Retinal pigment epithelial cell (primary cell): ENCODE results near the gene TMEM161A.
"Not testable (repeated sequence)": the region's sequence is repeated elsewhere in the genome, so short reads cannot be mapped to it uniquely, and the experiment has no call there.

ENCODE experiments used
- DNase-seq: peaks from one replicate; pipeline ENCODE4 v3.0.0-alpha.2; 2010; ENCODE audit warnings: low read depth
- H3K4me3 ChIP-seq: 2 replicates; pipeline ENCODE4 v1.5.1; 2011; ENCODE audit warnings: mild to moderate bottlenecking, low read length, control low read depth, moderate library complexity
- TF ChIP-seq, protein P1 (sequence below): conservative IDR thresholded peaks from 2 replicates; pipeline ENCODE4 v1.5.1; 2011; ENCODE audit warnings: low read depth, low read length, control low read depth, inconsistent platforms

TMEM161A gene

DNA sequence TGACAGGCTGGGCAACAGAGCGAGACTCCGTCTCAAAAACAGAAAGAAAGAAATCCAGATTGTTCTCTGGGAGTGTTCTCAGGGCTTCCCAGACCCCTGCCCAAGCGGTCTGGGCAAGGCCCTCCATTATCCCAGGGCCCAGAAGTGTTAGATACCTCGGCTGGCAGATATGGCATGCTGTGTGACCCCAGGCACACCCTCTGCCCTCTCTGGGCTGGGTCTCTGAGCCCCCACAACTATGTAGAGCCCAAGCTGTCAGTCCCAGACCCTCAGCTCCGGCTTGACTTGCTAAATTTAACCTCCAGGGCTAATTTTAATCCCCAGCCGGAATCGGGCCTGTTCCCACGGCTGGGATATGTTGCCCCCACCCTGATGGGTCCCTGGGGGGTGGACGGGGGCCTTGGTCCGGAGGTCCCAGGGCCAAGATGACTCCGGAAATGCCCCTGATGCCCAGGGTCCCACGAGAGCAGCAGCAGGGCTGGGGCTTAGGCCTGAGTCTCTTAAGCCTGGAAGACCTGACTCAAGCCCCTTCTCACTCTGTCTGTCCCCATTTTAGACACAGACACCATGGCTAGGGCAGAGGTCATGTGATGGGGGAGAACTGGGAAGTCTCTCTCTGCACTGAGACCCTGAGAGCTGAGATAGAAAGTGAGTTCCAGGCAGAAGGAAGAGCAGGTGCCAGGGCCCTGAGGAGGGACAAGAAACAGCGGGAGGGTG is 14.5 kb upstream of the TMEM161A start:
- TF ChIP-seq, protein P1, sequence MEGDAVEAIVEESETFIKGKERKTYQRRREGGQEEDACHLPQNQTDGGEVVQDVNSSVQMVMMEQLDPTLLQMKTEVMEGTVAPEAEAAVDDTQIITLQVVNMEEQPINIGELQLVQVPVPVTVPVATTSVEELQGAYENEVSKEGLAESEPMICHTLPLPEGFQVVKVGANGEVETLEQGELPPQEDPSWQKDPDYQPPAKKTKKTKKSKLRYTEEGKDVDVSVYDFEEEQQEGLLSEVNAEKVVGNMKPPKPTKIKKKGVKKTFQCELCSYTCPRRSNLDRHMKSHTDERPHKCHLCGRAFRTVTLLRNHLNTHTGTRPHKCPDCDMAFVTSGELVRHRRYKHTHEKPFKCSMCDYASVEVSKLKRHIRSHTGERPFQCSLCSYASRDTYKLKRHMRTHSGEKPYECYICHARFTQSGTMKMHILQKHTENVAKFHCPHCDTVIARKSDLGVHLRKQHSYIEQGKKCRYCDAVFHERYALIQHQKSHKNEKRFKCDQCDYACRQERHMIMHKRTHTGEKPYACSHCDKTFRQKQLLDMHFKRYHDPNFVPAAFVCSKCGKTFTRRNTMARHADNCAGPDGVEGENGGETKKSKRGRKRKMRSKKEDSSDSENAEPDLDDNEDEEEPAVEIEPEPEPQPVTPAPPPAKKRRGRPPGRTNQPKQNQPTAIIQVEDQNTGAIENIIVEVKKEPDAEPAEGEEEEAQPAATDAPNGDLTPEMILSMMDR: no peak
- no peak overlapping the region for H3K4me3 ChIP-seq
- no peak for DNase-seq

DNA sequence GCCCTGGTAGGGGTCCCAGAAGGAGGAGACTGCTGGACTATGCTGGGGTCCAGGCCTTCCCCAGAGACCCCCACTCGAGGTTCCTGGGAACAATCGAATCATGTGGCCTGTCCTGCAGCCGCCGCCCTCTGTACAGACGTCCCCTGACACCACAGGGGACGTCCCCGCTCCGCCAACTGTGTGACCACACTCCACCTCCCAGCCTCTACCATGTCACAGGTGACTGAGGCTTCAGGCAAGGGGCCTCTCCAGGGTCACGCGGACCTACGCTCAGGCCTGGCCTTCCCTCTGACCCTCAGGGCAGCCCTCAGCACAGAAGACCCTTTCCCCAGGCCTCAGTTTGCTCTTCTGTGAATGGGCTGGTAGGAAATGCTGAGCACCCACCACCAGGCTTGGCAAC is 13.1 kb upstream of the TMEM161A start:
- TF ChIP-seq, protein P1: no peak
- DNase-seq: no peak

DNA sequence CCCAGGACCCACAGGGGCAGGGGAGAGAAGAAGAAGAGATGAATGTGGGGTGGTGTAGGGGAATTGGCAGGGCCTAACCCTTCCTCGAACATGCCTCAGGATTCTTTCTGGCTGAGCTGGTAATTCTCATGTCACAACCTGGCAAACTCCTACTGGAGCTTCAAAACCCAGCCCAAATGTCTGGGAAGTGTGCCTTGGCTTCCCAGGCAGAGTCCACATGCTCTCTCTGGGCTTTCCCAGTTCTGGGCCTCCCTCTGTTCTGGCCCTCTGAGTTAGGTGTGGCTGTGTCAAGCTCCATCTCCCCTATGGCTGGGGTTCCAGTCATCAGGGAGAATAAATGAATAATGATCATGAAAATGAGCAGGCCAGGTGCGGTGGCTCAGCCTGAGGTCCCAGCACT is 11.2 kb upstream of the TMEM161A start:
- no peak for DNase-seq

More for the DNA sequence above, 13.1 kb upstream of the TMEM161A start:
- H3K4me3 ChIP-seq: no peak overlapping the region

DNA sequence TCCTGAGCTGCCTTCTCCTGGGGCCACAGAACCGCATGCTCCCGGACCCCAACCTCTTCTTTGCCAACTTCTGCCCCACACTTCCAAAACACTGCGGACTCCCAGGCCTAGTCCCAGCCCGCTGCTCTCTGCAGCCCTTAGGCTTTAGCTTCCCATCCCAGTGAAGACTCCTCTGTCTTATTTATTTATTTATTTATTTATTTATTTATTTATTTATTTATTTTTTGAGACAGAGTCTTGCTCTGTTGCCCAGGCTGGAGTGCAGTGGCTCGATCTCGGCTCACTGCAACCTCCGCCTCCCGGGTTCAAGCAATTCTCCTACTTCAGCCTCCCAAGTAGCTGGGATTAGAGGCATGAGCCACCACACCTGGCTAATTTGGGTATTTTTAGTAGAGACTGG is 10.2 kb upstream of the TMEM161A start:
- not testable (repeated sequence) for DNase-seq, H3K4me3 ChIP-seq

More for the DNA sequence above, 11.2 kb upstream of the TMEM161A start:
- H3K4me3 ChIP-seq: no peak overlapping the region
- TF ChIP-seq, protein P1: no peak

DNA sequence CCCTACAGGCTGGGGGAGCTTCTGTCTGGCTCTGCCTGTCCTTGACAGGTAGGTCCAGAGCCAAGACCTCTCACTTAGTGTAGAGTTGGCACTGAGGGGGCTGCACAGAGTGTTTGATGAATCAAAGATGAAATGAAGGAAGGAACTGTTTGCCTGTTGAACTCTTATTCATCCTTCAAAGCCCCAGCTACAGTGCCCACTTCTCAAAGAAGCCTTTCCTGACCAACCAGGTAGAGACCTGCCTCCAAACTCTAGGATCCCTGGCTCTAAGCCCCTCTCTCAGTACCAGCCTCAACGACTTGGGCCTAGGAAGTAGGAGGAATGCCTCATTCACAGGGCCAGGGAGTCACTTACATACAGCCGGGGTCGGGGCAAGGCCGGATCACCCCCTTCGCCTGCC is 9.1 kb upstream of the TMEM161A start:
- H3K4me3 ChIP-seq: no peak overlapping the region
- no peak for DNase-seq
- TF ChIP-seq, protein P1: no peak

DNA sequence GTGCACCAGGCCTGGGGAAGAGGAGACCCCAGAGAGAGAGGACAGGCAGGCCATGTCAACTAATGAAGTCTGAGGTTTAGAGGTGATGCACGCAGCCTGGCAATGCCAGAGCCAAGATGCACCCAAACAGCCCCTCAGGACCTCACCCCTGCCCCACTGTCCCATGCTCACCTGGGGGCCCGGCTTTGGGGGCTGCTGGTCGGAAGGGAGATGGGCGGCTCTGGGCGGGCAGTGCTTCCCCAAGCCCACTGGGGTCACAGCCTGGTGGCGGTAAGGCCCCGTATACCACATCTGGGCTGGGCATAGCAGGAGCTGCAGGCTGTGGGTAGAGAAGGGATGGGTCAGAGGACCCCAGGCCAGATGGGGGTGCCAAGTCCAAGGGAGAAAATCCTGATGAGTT is 8.6 kb upstream of the TMEM161A start:
- no peak for DNase-seq
- TF ChIP-seq, protein P1: no peak
- H3K4me3 ChIP-seq: no peak overlapping the region

DNA sequence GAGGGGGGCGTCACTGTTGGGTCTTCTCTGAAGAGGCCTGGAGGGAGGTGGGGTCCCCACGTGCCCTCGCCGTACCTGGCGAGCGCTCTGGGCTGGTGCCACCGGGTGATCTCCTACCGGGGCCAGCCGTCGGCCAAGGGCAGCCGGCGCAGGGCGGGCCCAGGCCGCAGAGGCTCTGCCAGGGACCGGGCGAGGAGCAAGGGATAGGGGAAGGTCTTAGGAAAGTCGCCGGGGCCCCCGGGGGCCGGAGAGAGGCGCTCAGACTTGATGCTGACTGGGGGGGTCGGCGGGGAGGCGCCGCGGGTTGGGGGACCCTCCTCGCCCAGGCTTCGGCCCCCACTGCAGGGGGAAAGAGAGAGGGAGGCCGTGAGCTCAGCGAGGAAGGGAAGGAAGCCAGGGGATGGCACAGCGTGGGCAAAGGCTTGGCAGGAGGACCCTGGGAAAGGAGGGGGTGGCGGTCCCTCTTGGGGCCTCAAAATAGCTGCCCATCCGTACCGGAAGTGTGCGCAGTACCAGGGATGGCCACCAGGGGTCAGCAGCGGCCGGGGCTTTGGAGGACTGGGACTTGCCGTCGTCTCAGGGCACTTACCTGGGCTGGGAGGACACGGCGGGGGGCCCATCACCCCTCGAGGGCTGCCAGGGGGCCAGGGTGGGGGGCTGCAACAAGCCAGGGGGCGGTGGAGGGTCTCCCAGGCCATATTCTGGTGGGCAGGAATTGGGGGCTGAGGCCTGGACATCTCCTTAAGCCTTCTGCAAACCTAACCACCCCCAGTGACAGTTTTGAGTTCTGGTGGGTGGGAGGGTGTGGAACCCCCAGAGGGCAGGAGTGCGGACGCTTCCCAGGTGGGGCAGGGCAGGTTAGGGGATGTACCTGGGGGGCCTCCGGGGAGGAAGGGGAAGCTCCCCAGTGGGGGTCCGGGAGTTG is 7.7 kb upstream of the TMEM161A start:
- H3K4me3 ChIP-seq: no peak overlapping the region
- no peak for DNase-seq
- TF ChIP-seq, protein P1: peak; percentile 95
